ENCODE data around the gene CNTN4.

The CNTN4 gene

DNA sequence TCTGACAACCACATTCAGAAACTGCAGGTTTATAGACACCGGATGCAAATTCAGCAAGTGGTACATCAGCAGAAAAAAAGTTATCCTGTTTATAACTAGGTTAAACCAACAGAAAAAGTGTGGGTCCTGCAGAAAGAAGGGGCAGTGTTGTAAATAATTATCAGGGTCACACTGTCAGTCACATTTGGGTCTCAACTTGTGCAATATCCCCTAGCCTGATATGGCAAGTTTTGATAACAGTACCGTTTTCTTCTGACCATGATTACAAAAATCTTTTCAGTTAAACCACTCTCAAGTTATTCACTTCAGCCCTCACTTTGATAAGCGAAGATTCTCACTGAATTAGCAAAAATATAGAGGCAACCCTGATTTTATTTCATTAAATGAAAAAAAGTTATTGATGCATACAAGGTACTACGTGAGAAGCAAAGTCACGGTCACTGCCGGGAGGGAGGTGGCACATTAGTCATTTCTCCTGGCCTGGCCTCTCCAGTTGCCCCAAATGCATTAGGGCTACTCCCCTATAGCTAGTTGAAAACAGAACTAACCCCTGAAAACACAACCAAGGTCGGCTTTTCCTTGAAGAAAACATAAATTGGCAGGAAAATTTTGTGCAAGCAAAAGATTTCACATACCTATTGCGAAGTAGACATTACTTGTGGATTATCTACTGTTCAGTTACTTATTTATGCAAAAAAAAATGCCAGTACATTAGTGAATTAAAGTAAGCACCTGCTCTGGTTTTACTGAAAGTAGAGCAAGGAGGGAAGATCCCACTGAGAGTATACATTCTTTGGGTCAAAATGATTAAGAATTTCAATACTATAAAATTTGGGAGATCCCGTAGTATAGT lies 982.9 kb downstream of the CNTN4 start:
- in situ Hi-C loops (cut with MboI; ENCODE audit: low sequenced_read_pairs): no loop called here

DNA sequence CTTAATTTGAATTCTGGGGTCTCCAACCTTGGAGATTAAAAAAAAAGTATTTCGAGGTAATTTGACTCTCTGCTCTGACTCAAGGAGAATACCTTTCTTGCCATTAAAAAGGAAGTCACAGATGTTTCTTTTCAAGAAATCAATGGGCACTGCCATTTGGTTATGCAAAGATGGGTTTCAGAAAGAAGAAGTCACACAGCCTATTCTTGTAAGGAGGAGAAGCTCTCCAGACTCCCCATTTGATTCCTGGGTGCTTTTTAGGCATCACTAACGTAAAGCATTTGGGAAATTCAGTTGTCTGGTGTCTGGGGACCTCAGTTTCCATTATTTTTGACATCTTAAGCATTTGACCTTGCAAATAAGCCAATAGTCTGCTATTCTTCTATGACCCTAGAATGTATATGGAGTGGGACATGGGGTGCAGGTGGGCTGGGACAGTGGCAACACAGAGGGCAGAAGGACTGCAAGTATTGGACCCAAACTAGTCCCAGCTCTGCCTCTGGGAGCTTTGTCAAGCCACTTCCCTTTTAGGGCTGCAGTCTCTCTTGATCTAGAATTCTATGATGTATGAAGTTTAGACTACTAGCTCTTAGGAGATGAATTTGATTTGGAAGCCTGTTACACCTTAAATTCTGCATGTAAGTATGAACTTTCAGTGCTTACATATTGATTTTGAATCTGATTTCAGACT lies 983.7 kb downstream of the CNTN4 start:
- in situ Hi-C loops (cut with MboI; ENCODE audit: low sequenced_read_pairs): no loop called here

DNA sequence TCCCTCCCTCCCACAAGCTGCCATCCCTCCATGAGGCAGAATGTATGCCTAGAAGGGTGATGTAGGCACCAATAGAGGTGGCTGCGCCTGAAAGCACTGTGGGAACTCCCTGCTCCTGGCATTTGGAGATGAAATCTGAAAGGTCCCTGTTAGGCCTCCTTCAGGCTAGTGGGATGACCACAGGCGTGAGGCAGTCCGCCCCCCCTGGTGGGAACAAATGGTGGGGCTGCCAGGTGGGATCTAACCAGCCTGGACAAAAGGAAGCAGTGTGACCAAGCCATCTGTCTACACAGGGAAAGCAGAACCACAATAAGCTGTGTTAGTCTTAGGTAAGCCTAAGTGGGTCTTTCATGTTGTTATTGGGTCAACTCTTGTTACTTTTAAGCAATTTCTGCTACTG lies 986.2 kb downstream of the CNTN4 start:
- in situ Hi-C loops (cut with MboI; ENCODE audit: low sequenced_read_pairs): no loop called here

DNA sequence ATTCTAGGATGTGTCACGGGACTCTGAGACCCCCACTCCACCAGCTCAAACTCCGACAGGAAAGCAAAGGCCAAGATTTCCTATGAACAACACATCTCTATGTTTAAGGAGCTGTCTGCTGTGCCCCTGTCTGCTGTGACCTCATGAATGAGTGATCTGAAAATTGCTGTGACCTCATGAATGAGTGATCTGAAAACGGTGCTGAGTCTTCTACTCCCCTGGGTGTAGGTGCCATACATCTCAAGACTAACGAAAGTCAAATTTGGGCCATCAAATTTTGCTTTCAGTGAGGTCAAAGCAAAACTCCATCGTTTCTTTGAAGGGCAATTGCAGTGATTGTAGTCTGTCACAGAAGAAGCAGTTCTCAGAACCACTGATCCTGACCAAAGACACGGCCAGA lies 987.1 kb downstream of the CNTN4 start:
- in situ Hi-C loops (cut with MboI; ENCODE audit: low sequenced_read_pairs): no loop called here

DNA sequence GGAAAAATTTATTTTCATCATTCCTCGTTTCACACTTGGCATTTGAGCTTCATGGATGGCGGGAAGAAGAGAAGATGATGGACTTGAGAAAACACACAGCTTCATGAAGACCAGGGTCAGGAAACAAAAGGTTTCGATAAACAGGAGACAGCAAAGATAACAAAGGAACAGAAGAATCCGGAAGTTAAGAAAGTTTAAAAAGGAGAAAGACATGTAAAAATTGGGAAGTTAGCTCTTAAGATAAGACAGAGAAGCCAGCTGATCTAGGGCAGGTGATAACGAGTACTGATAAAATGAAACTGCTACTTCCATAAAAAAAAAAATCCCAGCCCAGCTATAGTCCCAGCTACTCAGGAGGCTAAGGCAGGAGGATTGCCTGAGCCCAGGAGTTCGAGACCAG lies 987.6 kb downstream of the CNTN4 start:
- in situ Hi-C loops (cut with MboI; ENCODE audit: low sequenced_read_pairs): no loop called here

DNA sequence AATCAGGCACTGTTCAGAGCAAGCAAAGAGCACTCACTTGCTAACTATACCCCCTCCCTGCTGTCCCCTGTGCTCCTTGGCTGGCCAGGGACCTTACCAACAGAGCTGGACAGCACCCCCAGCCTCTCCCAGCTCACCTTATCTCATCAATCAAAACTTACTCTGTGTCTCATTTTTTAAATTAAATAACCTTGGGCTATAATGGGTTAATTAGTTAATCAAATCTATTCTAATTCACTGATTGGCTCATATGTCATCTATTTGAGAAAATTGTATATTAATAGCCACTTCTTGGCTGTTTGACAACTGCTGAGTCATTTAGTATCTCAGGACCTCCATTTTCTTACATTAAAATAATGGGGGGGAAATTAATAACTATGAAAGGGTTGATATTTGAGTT lies 988.6 kb downstream of the CNTN4 start:
- in situ Hi-C loops (cut with MboI; ENCODE audit: low sequenced_read_pairs): no loop called here

DNA sequence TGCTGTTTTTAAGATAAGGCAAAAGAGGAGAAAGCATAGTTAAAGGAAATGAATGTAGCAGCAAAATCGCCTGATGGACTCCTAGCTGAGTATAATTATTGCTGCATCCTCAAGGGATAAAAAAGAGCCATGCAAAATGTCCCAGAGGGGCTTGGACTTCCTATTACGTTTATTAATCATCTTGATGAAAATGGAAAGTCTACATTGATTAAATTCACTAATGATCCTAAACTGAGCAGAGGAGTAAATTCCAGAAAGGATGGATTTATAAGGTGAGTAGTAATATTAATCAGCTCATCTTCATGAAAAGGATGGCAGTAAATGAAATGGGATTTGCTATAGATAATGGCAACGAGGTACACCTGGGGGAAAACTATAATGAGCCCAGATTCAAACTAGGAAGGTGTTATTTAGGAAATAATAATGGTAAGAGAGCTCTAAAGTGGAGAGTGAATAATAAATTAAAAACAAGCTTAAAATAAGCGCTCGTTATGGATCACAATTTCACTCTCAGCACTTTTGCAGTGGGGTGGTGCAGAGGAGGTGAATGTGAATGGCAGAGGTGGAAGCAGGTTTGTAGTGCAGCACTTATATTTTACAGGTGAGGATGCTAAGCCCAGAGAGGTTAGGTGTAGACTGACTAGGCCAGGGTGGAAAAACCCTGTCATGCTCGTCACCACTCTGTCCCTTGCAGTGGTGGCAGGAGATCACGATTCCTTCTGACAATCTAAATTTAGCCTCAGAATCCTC lies 989.2 kb downstream of the CNTN4 start:
- in situ Hi-C loops (cut with MboI; ENCODE audit: low sequenced_read_pairs): no loop called here

DNA sequence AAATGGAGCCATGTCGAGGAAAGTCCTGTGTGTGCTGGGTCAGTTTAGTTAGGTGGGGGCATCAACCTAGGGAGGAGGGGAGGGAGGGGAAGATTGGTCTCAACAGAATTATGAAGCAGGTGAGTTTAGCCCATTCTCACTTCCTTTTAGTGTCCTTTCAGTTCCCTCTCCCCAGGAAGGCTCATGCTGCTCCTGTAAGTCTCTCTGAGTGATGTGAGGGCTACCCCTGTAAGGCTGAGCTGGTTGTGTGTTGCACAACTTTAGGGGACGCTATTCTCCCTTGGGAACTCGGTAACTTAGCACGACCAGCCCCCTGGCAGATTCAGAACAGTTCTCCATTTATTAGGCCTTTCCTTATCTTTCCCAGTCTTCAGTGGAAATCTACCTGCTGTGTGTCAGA lies 990.4 kb downstream of the CNTN4 start:
- in situ Hi-C loops (cut with MboI; ENCODE audit: low sequenced_read_pairs): no loop called here

DNA sequence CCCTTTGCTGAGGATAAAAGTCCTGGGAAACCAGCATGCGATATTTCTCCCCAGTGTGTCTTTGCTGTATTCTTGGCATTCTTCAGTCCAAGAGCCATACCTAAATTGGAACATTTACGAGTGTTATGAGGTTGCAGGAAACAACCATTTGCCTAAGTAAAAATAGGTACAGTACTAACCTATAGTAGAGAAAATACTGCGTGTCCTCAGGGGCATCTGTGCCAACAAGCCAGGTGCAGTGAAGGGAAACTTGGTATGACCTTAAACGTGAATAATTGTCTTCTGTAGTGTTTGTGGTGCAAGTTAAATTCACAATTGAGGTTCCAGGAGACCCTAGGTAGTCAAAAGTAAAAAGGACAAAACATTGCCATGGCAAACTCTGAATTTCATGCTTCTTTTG lies 999.3 kb downstream of the CNTN4 start:
- in situ Hi-C loops (cut with MboI; ENCODE audit: low sequenced_read_pairs): no loop called here

DNA sequence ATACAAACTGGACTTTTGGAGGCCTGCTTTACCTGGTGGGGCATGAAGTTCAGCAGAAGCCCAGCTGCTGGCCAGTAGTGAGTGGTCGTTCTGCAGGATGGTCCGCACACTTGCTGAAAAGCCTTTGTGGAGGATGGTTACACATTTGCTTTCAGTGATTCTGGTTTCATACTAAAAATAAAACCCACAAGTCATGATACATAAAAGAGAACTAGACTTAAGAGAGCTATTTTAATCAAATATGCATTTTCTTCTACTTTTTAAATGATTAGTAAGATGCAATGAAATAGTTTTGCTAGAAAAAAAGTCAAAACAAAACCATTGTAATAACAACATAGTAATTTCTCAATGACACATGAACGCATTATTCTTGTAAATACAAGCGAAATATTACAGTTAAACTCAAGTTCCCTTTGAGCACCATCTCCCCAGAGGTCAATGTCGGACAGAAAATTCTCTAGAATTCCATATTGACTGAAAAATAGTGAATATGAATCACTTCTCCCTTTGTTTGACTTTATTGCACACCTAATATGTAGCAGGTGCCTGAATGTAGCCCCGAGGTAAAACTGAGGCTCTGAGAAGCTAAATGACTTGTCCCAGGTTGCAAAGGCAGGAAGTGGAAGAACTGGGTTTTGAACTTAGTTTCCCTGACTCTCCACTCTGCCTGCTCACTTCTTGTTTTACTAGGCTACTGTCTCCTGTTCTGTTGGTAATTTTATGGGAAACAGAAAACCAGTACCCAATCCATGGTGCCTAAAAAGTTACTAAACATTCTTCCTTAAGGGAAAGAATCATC lies 1003.2 kb downstream of the CNTN4 start:
- in situ Hi-C loops (cut with MboI; ENCODE audit: low sequenced_read_pairs): no loop called here

DNA sequence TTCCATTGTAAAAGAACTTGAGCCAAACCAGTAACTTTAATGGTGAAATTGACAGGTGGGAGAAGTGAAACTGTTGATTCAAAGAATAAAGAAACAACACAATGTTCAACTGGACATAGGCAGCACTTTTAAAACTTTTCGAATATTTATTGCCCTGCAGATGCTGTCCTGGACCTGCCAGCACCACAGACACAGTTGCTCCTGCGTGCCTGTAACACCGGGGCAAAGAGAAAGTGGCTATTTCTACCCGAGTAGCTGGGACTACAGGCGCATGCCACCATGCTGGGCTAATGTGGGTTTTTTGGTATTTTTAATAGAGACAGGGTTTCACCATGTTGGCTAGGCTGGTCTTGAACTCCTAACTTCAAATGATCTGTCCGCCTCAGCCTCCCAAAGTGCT lies 1004.1 kb downstream of the CNTN4 start:
- in situ Hi-C loops (cut with MboI; ENCODE audit: low sequenced_read_pairs): no loop called here

DNA sequence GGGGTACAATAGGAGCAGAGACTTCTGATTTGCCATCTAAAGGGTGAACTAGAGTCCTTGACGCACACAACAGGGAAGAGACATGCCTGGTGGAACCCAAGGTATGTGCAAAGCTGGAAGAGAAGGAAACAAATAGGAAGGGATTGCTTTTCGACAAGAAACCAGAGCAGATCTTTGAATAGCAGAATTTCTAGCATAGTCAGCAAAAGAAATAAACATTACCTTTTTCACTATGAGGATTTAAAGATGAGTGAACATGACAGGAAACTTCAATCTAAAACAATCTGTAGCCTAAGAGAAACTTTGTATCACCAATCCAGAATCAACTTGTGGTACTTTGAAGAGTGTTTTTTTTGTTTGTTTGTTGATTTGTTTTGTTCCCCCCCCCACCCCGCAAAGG lies 1006.6 kb downstream of the CNTN4 start:
- in situ Hi-C loops (cut with MboI; ENCODE audit: low sequenced_read_pairs): no loop called here

DNA sequence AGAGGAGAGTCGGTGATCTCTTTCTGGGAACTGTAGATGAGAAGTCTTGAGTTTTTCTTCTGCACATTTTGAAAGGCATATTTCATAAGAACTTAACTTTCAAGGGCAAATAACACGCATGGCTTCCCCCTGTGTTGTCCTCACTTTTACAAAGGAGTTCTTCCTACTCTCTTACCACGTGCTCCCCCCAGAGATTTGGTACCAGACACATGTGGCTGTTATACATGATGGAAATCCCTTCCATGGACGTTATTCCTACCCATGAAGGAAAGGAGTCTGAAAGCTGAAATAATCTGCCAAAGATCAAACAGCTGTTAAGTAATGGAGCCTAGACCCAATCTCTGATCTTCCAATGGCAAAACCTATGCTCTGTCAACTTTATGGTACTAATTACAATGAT lies 1007.1 kb downstream of the CNTN4 start:
- in situ Hi-C loops (cut with MboI; ENCODE audit: low sequenced_read_pairs): no loop called here

DNA sequence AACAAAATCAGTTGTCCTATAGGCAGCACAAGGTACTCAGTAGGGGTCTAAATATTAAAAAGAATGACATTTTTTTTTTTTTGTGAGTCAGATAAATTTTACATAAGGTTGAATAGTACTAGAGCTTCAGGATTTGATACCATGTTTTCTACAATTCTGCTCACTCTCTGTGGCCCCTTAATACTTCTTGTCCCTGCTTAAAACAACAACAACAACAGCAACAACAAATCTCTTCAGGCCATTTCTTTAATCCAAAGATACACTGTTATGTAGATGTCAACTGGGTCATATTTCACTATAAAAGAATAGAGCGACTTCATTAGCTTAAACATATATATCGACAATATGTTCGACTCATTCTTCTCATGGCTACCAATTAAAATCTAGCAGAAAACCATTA lies 1008.5 kb downstream of the CNTN4 start:
- in situ Hi-C loops (cut with MboI; ENCODE audit: low sequenced_read_pairs): no loop called here
